ENCODE results near the gene ATOH7.
"Not testable (repeated sequence)": the region's sequence is repeated elsewhere in the genome, so short reads cannot be mapped to it uniquely, and the experiment has no call there.

Gene ATOH7

GRCh38 chr10:68237173-68237572 is 5.3 kb upstream of the ATOH7 start:
- no peak for DNase-seq (ENCODE audit: low read depth, low spot score)

GRCh38 chr10:68235581-68235980 is 3.7 kb upstream of the ATOH7 start:
- DNase-seq (ENCODE audit: low read depth, low spot score): no peak

GRCh38 chr10:68235111-68235510 is 3.2 kb upstream of the ATOH7 start:
- DNase-seq (ENCODE audit: low read depth, low spot score): no peak

- no peak for DNase-seq (ENCODE audit: low read depth, low spot score)
Observed at GRCh38 chr10:68233046-68233445, 1.1 kb upstream of the ATOH7 start.

- DNase-seq (ENCODE audit: low read depth, low spot score): no peak
Observed at GRCh38 chr10:68231106-68231816, 652 bp downstream of the ATOH7 start.

GRCh38 chr10:68230268-68230667 is 1.6 kb downstream of the ATOH7 start:
- no peak for DNase-seq (ENCODE audit: low read depth, low spot score)

GRCh38 chr10:68224810-68225209 is 7.1 kb downstream of the ATOH7 start:
- DNase-seq (ENCODE audit: low read depth, low spot score): no peak

GRCh38 chr10:68223535-68224165 is 8.3 kb downstream of the ATOH7 start:
- DNase-seq (ENCODE audit: low read depth, low spot score): peak; percentile 15

GRCh38 chr10:68222391-68222790 is 9.5 kb downstream of the ATOH7 start:
- DNase-seq (ENCODE audit: low read depth, low spot score): no peak

GRCh38 chr10:68221196-68221595 is 10.7 kb downstream of the ATOH7 start:
- no peak for DNase-seq (ENCODE audit: low read depth, low spot score)

- no peak for DNase-seq (ENCODE audit: low read depth, low spot score)
Observed at GRCh38 chr10:68218786-68219185, 13.1 kb downstream of the ATOH7 start.

- DNase-seq (ENCODE audit: low read depth, low spot score): no peak
Observed at GRCh38 chr10:68212721-68213352, 19.1 kb downstream of the ATOH7 start.

- DNase-seq (ENCODE audit: low read depth, low spot score): no peak
Observed at GRCh38 chr10:68211669-68212068, 20.2 kb downstream of the ATOH7 start.

GRCh38 chr10:68208424-68209042 is 23.4 kb downstream of the ATOH7 start:
- peak; percentile 83 for DNase-seq (ENCODE audit: low read depth, low spot score)

GRCh38 chr10:68202960-68203353 is 29.0 kb downstream of the ATOH7 start:
- DNase-seq (ENCODE audit: low read depth, low spot score): no peak

GRCh38 chr10:68196701-68197100 is 35.2 kb downstream of the ATOH7 start:
- DNase-seq (ENCODE audit: low read depth, low spot score): no peak

GRCh38 chr10:68195776-68196175 is 36.1 kb downstream of the ATOH7 start:
- DNase-seq (ENCODE audit: low read depth, low spot score): not testable (repeated sequence)

- no peak for DNase-seq (ENCODE audit: low read depth, low spot score)
Observed at GRCh38 chr10:68194290-68194689, 37.6 kb downstream of the ATOH7 start.

GRCh38 chr10:68192113-68192512 is 39.8 kb downstream of the ATOH7 start:
- DNase-seq (ENCODE audit: low read depth, low spot score): no peak

GRCh38 chr10:68188835-68189234 is 43.1 kb downstream of the ATOH7 start:
- no peak for DNase-seq (ENCODE audit: low read depth, low spot score)

- no peak for DNase-seq (ENCODE audit: low read depth, low spot score)
Observed at GRCh38 chr10:68185085-68185484, 46.8 kb downstream of the ATOH7 start.

GRCh38 chr10:68184546-68184945 is 47.4 kb downstream of the ATOH7 start:
- DNase-seq (ENCODE audit: low read depth, low spot score): no peak
